Measurements from ENCODE around the gene SLC39A7.

DNA sequence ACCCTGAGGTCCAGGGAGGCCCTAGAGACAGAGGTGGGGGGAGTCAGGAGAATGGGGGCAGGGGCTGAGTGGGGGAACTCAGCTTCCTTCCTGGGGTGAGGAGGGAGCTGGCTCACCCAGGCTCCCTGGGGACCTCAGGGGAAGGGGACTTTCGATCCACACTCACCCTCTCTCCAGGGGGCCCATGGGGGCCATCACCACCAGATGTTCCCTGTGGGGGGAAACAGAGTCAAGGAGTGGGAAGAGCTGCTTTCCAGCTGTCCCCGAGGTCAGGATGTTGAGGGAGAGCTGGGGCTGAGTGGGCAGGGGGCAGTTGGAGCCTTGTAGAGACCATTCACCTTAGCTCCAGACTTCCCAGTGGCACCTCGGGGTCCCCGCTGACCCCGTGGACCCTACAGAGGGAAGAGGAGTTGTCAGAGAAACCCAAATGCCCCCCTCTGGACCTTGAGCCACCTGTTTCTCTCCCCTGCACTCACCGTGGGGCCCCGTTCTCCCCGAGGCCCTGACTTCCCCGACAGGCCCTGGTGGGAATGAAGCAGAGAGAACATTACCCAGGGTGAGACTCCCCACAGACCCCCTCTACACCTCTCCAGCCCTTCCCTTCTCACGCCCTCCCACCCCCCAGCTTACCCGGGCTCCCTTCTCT is 27.0 kb upstream of the SLC39A7 start:
- TF ChIP-seq, protein P1, sequence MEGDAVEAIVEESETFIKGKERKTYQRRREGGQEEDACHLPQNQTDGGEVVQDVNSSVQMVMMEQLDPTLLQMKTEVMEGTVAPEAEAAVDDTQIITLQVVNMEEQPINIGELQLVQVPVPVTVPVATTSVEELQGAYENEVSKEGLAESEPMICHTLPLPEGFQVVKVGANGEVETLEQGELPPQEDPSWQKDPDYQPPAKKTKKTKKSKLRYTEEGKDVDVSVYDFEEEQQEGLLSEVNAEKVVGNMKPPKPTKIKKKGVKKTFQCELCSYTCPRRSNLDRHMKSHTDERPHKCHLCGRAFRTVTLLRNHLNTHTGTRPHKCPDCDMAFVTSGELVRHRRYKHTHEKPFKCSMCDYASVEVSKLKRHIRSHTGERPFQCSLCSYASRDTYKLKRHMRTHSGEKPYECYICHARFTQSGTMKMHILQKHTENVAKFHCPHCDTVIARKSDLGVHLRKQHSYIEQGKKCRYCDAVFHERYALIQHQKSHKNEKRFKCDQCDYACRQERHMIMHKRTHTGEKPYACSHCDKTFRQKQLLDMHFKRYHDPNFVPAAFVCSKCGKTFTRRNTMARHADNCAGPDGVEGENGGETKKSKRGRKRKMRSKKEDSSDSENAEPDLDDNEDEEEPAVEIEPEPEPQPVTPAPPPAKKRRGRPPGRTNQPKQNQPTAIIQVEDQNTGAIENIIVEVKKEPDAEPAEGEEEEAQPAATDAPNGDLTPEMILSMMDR (IDR thresholded peaks at IDR 0.05; ENCODE audit: insufficient read depth, low read length): no peak
- TF ChIP-seq REST (IDR thresholded peaks at IDR 0.05; ENCODE audit: insufficient replicate concordance, low read depth): no peak
- no peak for TF ChIP-seq GABPA (IDR thresholded peaks at IDR 0.05; ENCODE audit: low read depth)

Data from HL-60 (cell line).